Upper lobe of left lung (tissue), 6 donors: ENCODE measurements around the gene KCTD5. TPM values are rescaled to one million over a fixed set of nuclear protein-coding genes. Genes with fewer than 3 reads are reported as not detected.
"Not testable (repeated sequence)": the region's sequence is repeated elsewhere in the genome, so short reads cannot be mapped to it uniquely, and the experiment has no call there.

Experiments
- ATAC-seq, 2 donors: fragments of 200-7000 bp; cut with Tn5 transposase; one replicate each; pipeline ENCODE4 v1.9.1; 2022; ENCODE audit warnings: mild to moderate bottlenecking in 2 of 2, moderate library complexity in 2 of 2; ENCODE audit not compliant: low FRiP score in 2 of 2
- DNase-seq, 2 donors: peaks; one replicate each; pipeline ENCODE4 v3.0.0-alpha.2; 2019 to 2020
- H3K27ac ChIP-seq, 4 donors: fragments of 200-600 bp; sonication (generic); one replicate each; pipeline ENCODE4 v1.5.1; 2016 to 2019
- H3K27me3 ChIP-seq, 4 donors: fragments of 200-600 bp; sonication (generic); one replicate each; pipeline ENCODE4 v1.5.1; 2017 to 2019
- H3K36me3 ChIP-seq, 4 donors: fragments of 200-600 bp; sonication (generic); one replicate each; pipeline ENCODE4 v1.5.1; 2016 to 2019
- H3K4me1 ChIP-seq, 4 donors: fragments of 200-600 bp; sonication (generic); one replicate each; pipeline ENCODE4 v1.5.1; 2018 to 2019
- H3K4me3 ChIP-seq, 4 donors: fragments of 200-600 bp; sonication (generic); one replicate each; pipeline ENCODE4 v1.5.1; 2017 to 2019; ENCODE audit warnings: mild to moderate bottlenecking in 2 of 4, moderate library complexity in 1 of 4
- H3K9me3 ChIP-seq, 4 donors: fragments of 200-600 bp; sonication (generic); one replicate each; pipeline ENCODE4 v1.5.1; 2018 to 2019
- CTCF ChIP-seq, 6 experiments: fragments of 450-650 bp in 4 of 6; fragments of 200-600 bp in 2 of 6; sonication (generic) in 2 of 6; IDR thresholded peaks; one replicate each; pipeline ENCODE4 v1.5.1; 2016 to 2019; ENCODE audit warnings: antibody characterized with exemption in 6 of 6
- EP300 ChIP-seq, 4 donors: sonication (generic); formaldehyde crosslinking; IDR thresholded peaks; one replicate each; pipeline ENCODE4 v1.5.1; 2017; ENCODE audit warnings: antibody characterized with exemption in 4 of 4, control low read depth in 2 of 4
- POLR2A ChIP-seq, 4 donors: fragments of 450-650 bp; IDR thresholded peaks; one replicate each; pipeline ENCODE4 v1.5.1; 2016 to 2017; ENCODE audit warnings: antibody characterized with exemption in 4 of 4, mild to moderate bottlenecking in 2 of 4
- POLR2AphosphoS5 ChIP-seq, 2 donors: sonication (generic); formaldehyde crosslinking; IDR thresholded peaks; one replicate each; pipeline ENCODE4 v1.5.1; 2017; ENCODE audit warnings: antibody characterized with exemption in 2 of 2
- WGBS, 2 donors: methylation state at CpG; one replicate each; pipeline ENCODE4 v1.1.5; 2017 to 2018; 5-methylcytosine and 5-hydroxymethylcytosine counted together
- total RNA-seq, 6 donors: library from RNA; depleted of rRNA in 4 of 6; stranded (reverse); fragments of >200 nt in 4 of 6; gene quantifications; one replicate each; pipeline versions ENCODE4 v1.1.0 to v1.2.1, GENCODE V29; 2016 to 2021
- donor health status: DM: no; HTN: no; CAD: no; lungs with moderate emphysema.
- donor health status: DM: no; HTN: yes; CAD: no; lungs with severe emphysema.

KCTD5 gene
- total RNA-seq, 6 donors from 2014 or later, result 25.7 to 45.5 (median 33.0) TPM

GRCh38 chr16:2656985-2657384, 25.3 kb upstream of the KCTD5 start:
- Histone ChIP-seq H3K36me3 (no peaks in the 10 kb centered on the region), H3K9me3 (no peaks in the 10 kb centered on the region), H3K27me3 (no peaks in the 10 kb centered on the region), H3K4me3 (no peak overlapping the region), H3K4me1 (no peaks in the 10 kb centered on the region), H3K27ac (no peak overlapping the region)
- no peak for DNase-seq
- ATAC-seq, result no peak
- TF ChIP-seq POLR2AphosphoS5 (IDR thresholded peaks at IDR 0.05), result no peak
- TF ChIP-seq CTCF (IDR thresholded peaks at IDR 0.05), result no peak
- TF ChIP-seq POLR2A (IDR thresholded peaks at IDR 0.05), result no peak
- TF ChIP-seq EP300 (IDR thresholded peaks at IDR 0.05), result no peak
- 58 to 60% methylated on average over 2 of the region's 2 CpGs for WGBS, 2 donors

- peak in 1 of 2 donors; percentile 60 for ATAC-seq
- H3K9me3 ChIP-seq, DNase-seq, H3K27ac ChIP-seq, H3K4me3 ChIP-seq, H3K4me1 ChIP-seq, H3K27me3 ChIP-seq, H3K36me3 ChIP-seq: not testable (repeated sequence)
- no CpG with 5 or more reads among the region's 17 CpGs for WGBS, 2 donors
Observed at GRCh38 chr16:2657803-2658202, 24.5 kb upstream of the KCTD5 start.

- not testable (repeated sequence) for H3K4me3 ChIP-seq, H3K9me3 ChIP-seq, H3K36me3 ChIP-seq, H3K27me3 ChIP-seq, H3K4me1 ChIP-seq, H3K27ac ChIP-seq
- 68 to 74% methylated on average over 4 to 7 of the region's 8 CpGs for WGBS, 2 donors
- peak in 1 of 2 donors; percentile 20 for DNase-seq
- peak in 1 of 2 donors; percentile 19 for ATAC-seq
Observed at GRCh38 chr16:2659560-2659959, 22.8 kb upstream of the KCTD5 start.

GRCh38 chr16:2660014-2660662, 22.2 kb upstream of the KCTD5 start:
- H3K4me1 ChIP-seq, H3K27ac ChIP-seq, H3K27me3 ChIP-seq, DNase-seq, H3K4me3 ChIP-seq, ATAC-seq, H3K9me3 ChIP-seq, H3K36me3 ChIP-seq: not testable (repeated sequence)
- 77 to 82% methylated on average over 9 to 11 of the region's 11 CpGs for WGBS, 2 donors

GRCh38 chr16:2660755-2661373, 21.5 kb upstream of the KCTD5 start:
- H3K4me3 ChIP-seq, DNase-seq, ATAC-seq, H3K27ac ChIP-seq, H3K4me1 ChIP-seq, H3K9me3 ChIP-seq, H3K27me3 ChIP-seq, H3K36me3 ChIP-seq: not testable (repeated sequence)
- peak; percentile 23 to 56 (median 50) for TF ChIP-seq CTCF (IDR thresholded peaks at IDR 0.05)
- 46 to 67% methylated on average over 10 to 18 of the region's 21 CpGs for WGBS, 2 donors

GRCh38 chr16:2663553-2664546, 18.5 kb upstream of the KCTD5 start:
- Histone ChIP-seq H3K9me3 (no peaks in the 10 kb centered on the region), H3K27me3 (no peaks in the 10 kb centered on the region), H3K4me3 (no peak overlapping the region), H3K4me1 (no peaks in the 10 kb centered on the region), H3K27ac (peak overlapping the region in 3 of 4 donors; percentile 16 to 26 (median 17)), H3K36me3 (peaks cover 0 to 22% (median 9%) of the 10 kb centered on the region in 4 donors)
- WGBS, 2 donors, result 53 to 60% methylated on average over 23 of the region's 23 CpGs
- peak in 1 of 2 donors; percentile 26 for DNase-seq
- TF ChIP-seq POLR2A (IDR thresholded peaks at IDR 0.05) (no peak), EP300 (IDR thresholded peaks at IDR 0.05) (no peak), CTCF (IDR thresholded peaks at IDR 0.05) (no peak), POLR2AphosphoS5 (IDR thresholded peaks at IDR 0.05) (no peak)
- peak in 1 of 2 donors; percentile 83 for ATAC-seq
